HCT116 (cell line): Measurements from ENCODE around the gene FBXO21.

Experiments
- CTCF ChIP-seq, 3 experiments: fragments of 200-600 bp in 1 of 3; sonication (generic) in 1 of 3; IDR thresholded peaks in 2 of 3; conservative IDR thresholded peaks in 1 of 3; 2 replicates each; pipeline ENCODE4 v1.5.1; 2012 to 2017; ENCODE audit warnings: low read depth in 2 of 3, low read length in 2 of 3, antibody characterized with exemption in 1 of 3, borderline replicate concordance in 1 of 3, control low read depth in 1 of 3, mild to moderate bottlenecking in 1 of 3, mixed read lengths in 1 of 3, mixed run types in 1 of 3, moderate library complexity in 1 of 3; ENCODE audit not compliant: insufficient read depth in 1 of 3
- EZH2 ChIP-seq: fragments of 200-600 bp; sonication (generic); IDR thresholded peaks from 2 replicates; pipeline ENCODE4 v1.6.1; 2017; ENCODE audit warnings: antibody characterized with exemption, mixed run types

GRCh38 chr12:117169548-117169947 is 20.7 kb downstream of the FBXO21 start:
- TF ChIP-seq CTCF (IDR thresholded peaks at IDR 0.05 in 2 of 3, conservative IDR thresholded peaks at IDR 0.05 in 1 of 3; ENCODE audit: borderline replicate concordance in 1 of 3, insufficient read depth in 1 of 3, low read depth in 2 of 3, low read length in 2 of 3) (no peak), EZH2 (no peak)
